NT2/D1 (cell line): ENCODE results near the gene ZCCHC4.

ENCODE experiments used
- DNase-seq: peaks from one replicate; pipeline ENCODE4 v3.0.0-alpha.2; 2011; ENCODE audit warnings: low read depth, low spot score
- H3K27me3 ChIP-seq: 2 replicates; pipeline ENCODE4 v1.6.0; 2011; ENCODE audit warnings: mild to moderate bottlenecking; ENCODE audit not compliant: insufficient read length, insufficient read depth
- H3K36me3 ChIP-seq: 2 replicates; pipeline ENCODE4 v1.6.1; 2011; ENCODE audit warnings: mild to moderate bottlenecking, low read length, mixed read lengths; ENCODE audit not compliant: insufficient read depth, insufficient read length
- H3K4me1 ChIP-seq: 2 replicates; pipeline ENCODE4 v1.5.1; 2011; ENCODE audit not compliant: insufficient read depth, insufficient read length
- H3K4me3 ChIP-seq: 2 replicates; pipeline ENCODE4 v1.5.1; 2011; ENCODE audit warnings: low read depth; ENCODE audit not compliant: insufficient read length
- H3K9ac ChIP-seq: 2 replicates; pipeline ENCODE4 v1.6.0; 2011; ENCODE audit warnings: low read depth; ENCODE audit not compliant: insufficient read length
- H3K9me3 ChIP-seq: 2 replicates; pipeline ENCODE4 v1.5.1; 2011; ENCODE audit warnings: mild to moderate bottlenecking, low read length; ENCODE audit not compliant: insufficient read depth
- SUZ12 ChIP-seq: IDR thresholded peaks from 2 replicates; pipeline ENCODE4 v1.6.1; 2011; ENCODE audit not compliant: insufficient read length, insufficient read depth; ENCODE audit errors: extremely low read depth
- YY1 ChIP-seq: IDR thresholded peaks from 2 replicates; pipeline ENCODE4 v1.6.1; 2011; ENCODE audit not compliant: insufficient read length, insufficient read depth
- ZNF274 ChIP-seq: IDR thresholded peaks from 2 replicates; pipeline ENCODE4 v1.6.1; 2011; ENCODE audit warnings: mild to moderate bottlenecking, low read depth, low read length

Gene ZCCHC4, protein sequence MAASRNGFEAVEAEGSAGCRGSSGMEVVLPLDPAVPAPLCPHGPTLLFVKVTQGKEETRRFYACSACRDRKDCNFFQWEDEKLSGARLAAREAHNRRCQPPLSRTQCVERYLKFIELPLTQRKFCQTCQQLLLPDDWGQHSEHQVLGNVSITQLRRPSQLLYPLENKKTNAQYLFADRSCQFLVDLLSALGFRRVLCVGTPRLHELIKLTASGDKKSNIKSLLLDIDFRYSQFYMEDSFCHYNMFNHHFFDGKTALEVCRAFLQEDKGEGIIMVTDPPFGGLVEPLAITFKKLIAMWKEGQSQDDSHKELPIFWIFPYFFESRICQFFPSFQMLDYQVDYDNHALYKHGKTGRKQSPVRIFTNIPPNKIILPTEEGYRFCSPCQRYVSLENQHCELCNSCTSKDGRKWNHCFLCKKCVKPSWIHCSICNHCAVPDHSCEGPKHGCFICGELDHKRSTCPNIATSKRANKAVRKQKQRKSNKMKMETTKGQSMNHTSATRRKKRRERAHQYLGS

DNA sequence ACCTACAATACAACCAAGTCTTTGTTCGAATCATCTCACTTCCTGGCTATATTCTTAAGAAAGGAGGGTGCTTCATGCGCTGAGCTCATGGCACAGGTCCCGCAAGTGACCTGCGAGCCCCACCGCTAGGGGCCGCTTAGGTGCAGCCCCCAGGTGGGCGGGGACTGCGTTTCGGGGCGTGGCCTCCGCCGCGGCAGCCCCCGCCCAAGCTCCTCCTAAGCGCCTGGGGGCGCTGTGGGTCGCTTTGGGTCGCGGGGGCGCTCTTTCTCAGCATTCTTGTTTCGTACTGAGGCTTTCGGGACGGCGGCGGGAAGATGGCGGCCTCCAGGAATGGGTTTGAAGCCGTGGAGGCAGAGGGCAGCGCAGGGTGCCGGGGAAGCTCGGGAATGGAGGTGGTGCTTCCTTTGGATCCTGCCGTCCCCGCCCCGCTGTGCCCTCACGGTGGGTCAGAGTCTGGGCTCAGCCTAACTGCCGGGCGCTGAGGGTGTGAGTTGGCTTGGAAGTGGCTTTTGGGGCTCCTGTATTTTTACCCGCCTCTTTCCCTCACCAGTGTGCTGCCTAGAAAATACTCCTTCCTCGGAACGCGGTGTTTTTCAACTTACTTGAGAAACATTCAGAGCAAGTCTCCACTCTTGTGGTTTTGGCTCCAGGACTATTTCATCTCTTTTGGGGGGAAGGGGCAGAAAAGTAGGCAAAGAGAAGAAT lies at the start of gene ZCCHC4:
Gene ZCCHC4, plus strand, starts transcription at position 279 of the 705 bp plus-strand sequence. Its CDS starts 36 bp downstream, at position 315.
- H3K36me3 ChIP-seq, result peaks cover 38% of the 10 kb centered on the region
- no peaks in the 10 kb centered on the region for H3K9me3 ChIP-seq
- no peaks in the 10 kb centered on the region for H3K27me3 ChIP-seq
- H3K4me3 ChIP-seq, result peak within 1 kb of the TSS; percentile 98
- H3K4me1 ChIP-seq, result no peaks in the 10 kb centered on the region
- no peak for TF ChIP-seq ZNF274
- peak; percentile 93 for TF ChIP-seq YY1
- DNase-seq, result peak; percentile 87
- H3K9ac ChIP-seq, result peak within 1 kb of the TSS; percentile 96

DNA sequence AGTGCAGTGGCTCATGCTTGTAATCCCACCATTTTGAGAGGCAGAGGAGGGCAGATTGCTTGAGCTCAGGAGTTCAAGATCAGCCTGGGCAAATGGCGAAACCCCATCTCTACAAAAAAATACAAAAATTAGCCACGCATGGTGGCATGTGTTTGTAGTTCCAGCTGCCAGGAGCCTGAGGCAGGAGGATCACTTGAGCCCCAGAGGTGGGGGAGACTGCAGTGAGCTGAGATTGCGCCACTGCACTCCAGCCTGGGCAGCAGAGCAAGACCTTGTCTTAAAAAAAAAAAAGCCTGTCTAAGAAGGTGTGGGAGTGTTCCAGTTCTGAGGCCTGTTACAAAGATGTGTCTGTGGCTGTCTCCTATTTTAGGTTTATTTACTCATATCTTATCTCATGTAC lies 40.7 kb upstream of the ZCCHC4 start:
- no peak for DNase-seq
- peaks cover 29% of the 10 kb centered on the region for H3K36me3 ChIP-seq
- no peaks in the 10 kb centered on the region for H3K4me1 ChIP-seq
- no peak overlapping the region for H3K9ac ChIP-seq
- no peak overlapping the region for H3K4me3 ChIP-seq
- no peaks in the 10 kb centered on the region for H3K9me3 ChIP-seq
- TF ChIP-seq SUZ12, result no peak
- TF ChIP-seq ZNF274, result no peak
- TF ChIP-seq YY1, result no peak
- H3K27me3 ChIP-seq, result no peaks in the 10 kb centered on the region

GRCh38 chr4:25280210-25280609 lies 32.4 kb upstream of the ZCCHC4 start:
- no peak overlapping the region for H3K9ac ChIP-seq
- H3K9me3 ChIP-seq, result no peaks in the 10 kb centered on the region
- no peak overlapping the region for H3K4me3 ChIP-seq
- H3K4me1 ChIP-seq, result no peaks in the 10 kb centered on the region
- peaks cover 22% of the 10 kb centered on the region for H3K36me3 ChIP-seq
- no peak for DNase-seq
- TF ChIP-seq YY1 (no peak), SUZ12 (no peak), ZNF274 (no peak)
- H3K27me3 ChIP-seq, result no peaks in the 10 kb centered on the region

DNA sequence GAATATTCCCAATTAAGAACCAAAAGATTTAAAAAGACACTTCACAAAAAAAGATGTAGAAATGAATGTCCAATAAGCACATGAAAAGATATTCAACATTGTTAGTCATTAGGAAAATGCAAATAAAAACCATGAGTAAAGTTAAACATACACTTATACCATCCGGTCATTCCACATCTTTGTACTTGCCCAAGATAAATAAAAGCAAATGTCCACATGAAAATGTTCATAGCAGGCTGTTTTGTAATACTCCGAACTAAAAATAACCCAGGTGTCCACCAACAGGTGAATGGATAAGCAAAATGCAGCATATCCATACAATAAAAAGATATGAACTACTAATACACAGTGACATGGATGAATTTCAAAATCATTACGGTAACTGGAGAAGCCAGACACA lies 28.6 kb upstream of the ZCCHC4 start:
- no peak for DNase-seq

GRCh38 chr4:25284466-25284865 lies 28.1 kb upstream of the ZCCHC4 start:
- Histone ChIP-seq H3K4me1 (no peaks in the 10 kb centered on the region), H3K9me3 (no peaks in the 10 kb centered on the region), H3K9ac (no peak overlapping the region), H3K4me3 (no peak overlapping the region), H3K36me3 (peaks cover 8% of the 10 kb centered on the region), H3K27me3 (no peaks in the 10 kb centered on the region)
- TF ChIP-seq SUZ12, result no peak
- no peak for TF ChIP-seq ZNF274
- TF ChIP-seq YY1, result no peak
- DNase-seq, result no peak

More for the DNA sequence above, 28.6 kb upstream of the ZCCHC4 start:
- Histone ChIP-seq H3K4me3 (no peak overlapping the region), H3K4me1 (no peaks in the 10 kb centered on the region), H3K9ac (no peak overlapping the region), H3K36me3 (peaks cover 8% of the 10 kb centered on the region), H3K27me3 (no peaks in the 10 kb centered on the region), H3K9me3 (no peaks in the 10 kb centered on the region)
- TF ChIP-seq SUZ12, result no peak
- no peak for TF ChIP-seq YY1
- no peak for TF ChIP-seq ZNF274

GRCh38 chr4:25290490-25291067 lies 22.0 kb upstream of the ZCCHC4 start:
- H3K27me3 ChIP-seq, result no peaks in the 10 kb centered on the region
- no peaks in the 10 kb centered on the region for H3K36me3 ChIP-seq
- H3K9me3 ChIP-seq, result no peaks in the 10 kb centered on the region
- TF ChIP-seq ZNF274 (no peak), YY1 (no peak), SUZ12 (no peak)
- DNase-seq, result no peak
- no peak overlapping the region for H3K4me3 ChIP-seq
- no peak overlapping the region for H3K9ac ChIP-seq
- H3K4me1 ChIP-seq, result peaks cover 4% of the 10 kb centered on the region

DNA sequence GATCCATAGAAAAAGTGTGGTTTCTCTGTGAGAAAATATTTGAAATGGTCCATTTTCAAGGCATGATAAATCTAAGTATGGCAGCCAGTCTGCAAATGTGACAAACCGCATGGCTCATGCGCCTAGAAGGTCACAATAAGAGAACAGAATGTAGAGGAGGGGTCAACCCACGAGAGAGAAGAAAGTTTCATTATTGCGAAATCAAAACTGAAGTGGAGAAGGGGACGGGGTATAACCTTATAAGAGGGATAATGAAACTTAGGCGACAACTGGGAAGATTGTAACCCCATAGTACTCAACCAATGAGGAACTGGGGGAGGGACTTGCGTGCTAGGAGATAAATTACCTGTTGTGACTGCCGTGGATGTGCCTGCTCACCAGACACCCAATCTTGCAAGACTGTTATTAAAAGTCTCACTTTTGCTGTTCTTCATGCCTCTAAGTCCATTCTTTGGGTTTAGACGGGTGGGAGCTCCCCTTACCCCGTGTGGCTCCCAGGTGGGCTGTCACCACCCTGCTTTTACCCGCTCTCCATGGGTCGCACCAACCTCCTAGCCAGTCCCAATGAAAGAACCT lies 21.3 kb upstream of the ZCCHC4 start:
- Histone ChIP-seq H3K27me3 (no peaks in the 10 kb centered on the region), H3K4me3 (no peak overlapping the region), H3K9me3 (no peaks in the 10 kb centered on the region), H3K36me3 (no peaks in the 10 kb centered on the region), H3K9ac (no peak overlapping the region), H3K4me1 (peaks cover 4% of the 10 kb centered on the region)
- DNase-seq, result no peak
- TF ChIP-seq YY1 (no peak), SUZ12 (no peak), ZNF274 (no peak)
